Measurements from ENCODE around the gene FAM163A.

DNA sequence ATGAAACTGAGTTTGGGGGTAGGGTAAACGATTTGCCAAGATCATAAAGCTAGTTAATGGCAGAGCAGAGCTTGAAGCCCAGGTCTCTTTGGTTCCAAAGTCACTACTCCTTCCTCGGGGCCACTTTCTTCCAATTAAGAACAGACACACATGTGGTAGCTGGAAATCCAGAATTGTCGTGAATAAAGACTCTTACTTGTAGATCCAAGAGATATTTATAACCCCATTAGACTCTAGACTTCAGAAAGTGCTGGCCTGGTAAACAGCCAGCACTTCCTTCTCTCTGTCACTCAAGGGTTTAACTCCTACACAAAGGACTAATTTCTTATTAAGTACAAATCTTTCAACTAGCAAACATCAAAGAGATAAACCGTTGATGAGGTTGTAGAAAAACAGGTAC is 2.7 kb downstream of the FAM163A start:
- TF ChIP-seq, protein P1, sequence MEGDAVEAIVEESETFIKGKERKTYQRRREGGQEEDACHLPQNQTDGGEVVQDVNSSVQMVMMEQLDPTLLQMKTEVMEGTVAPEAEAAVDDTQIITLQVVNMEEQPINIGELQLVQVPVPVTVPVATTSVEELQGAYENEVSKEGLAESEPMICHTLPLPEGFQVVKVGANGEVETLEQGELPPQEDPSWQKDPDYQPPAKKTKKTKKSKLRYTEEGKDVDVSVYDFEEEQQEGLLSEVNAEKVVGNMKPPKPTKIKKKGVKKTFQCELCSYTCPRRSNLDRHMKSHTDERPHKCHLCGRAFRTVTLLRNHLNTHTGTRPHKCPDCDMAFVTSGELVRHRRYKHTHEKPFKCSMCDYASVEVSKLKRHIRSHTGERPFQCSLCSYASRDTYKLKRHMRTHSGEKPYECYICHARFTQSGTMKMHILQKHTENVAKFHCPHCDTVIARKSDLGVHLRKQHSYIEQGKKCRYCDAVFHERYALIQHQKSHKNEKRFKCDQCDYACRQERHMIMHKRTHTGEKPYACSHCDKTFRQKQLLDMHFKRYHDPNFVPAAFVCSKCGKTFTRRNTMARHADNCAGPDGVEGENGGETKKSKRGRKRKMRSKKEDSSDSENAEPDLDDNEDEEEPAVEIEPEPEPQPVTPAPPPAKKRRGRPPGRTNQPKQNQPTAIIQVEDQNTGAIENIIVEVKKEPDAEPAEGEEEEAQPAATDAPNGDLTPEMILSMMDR (conservative IDR thresholded peaks at IDR 0.05 in 1 of 2, IDR thresholded peaks at IDR 0.05 in 1 of 2; ENCODE audit: low read depth in 1 of 2, low read length in 2 of 2), result no peak
- no peak for TF ChIP-seq EZH2 (IDR thresholded peaks at IDR 0.05; ENCODE audit: low read length, missing control alignments)

Data from fibroblast of lung (primary cell).